Activated T-helper 9 cell treated with anti-CD3 and anti-CD28 coated beads, Interleukin-2, amount 50 U/mL, for 16 hours (primary cell): Measurements from ENCODE around the gene EVA1B.

Experiments
- DNase-seq: peaks from one replicate; pipeline ENCODE4 v3.0.0-alpha.2; 2020; ENCODE audit warnings: low read depth

The EVA1B gene

GRCh38 chr1:36276688-36277087 lies 46.8 kb downstream of the EVA1B start:
- no peak for DNase-seq

GRCh38 chr1:36274201-36274600 lies 49.2 kb downstream of the EVA1B start:
- no peak for DNase-seq

DNA sequence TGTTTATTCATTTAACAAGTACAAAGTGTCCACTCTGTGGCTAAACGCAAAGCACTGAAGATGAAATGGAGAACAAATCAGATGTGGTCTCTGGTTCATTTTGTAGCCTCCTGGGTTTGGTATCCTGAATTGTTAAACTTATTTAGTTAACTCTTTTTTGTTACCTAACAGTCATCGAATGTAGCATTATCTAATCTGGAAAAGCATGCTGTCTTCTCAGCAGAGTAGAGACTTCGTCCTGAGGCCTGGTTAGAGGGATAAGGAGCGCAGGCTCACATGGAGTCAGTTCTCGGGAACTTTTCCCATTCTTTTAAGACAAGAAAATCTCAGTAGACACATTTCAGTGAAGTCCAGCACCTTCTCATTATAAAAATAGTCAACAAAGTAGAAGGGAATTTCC lies 50.4 kb downstream of the EVA1B start:
- DNase-seq = no peak
